NB4 (cell line): Measurements from ENCODE around the gene DGKI.

Experiments used
- MAX ChIP-seq: IDR thresholded peaks from 2 replicates; pipeline ENCODE4 v1.6.1; 2011; ENCODE audit warnings: low read depth, low read length
- MYC ChIP-seq: IDR thresholded peaks from 2 replicates; pipeline ENCODE4 v1.6.1; 2011; ENCODE audit warnings: low read depth, low read length
- POLR2A ChIP-seq: IDR thresholded peaks from 2 replicates; pipeline ENCODE4 v1.6.1; 2011; ENCODE audit warnings: mild to moderate bottlenecking; ENCODE audit not compliant: insufficient read length; ENCODE audit errors: extremely low read depth
- TF ChIP-seq, protein P1 (sequence below): IDR thresholded peaks from one replicate; pipeline ENCODE4 v1.5.1; 2012; ENCODE audit warnings: low read depth, low read length

DNA sequence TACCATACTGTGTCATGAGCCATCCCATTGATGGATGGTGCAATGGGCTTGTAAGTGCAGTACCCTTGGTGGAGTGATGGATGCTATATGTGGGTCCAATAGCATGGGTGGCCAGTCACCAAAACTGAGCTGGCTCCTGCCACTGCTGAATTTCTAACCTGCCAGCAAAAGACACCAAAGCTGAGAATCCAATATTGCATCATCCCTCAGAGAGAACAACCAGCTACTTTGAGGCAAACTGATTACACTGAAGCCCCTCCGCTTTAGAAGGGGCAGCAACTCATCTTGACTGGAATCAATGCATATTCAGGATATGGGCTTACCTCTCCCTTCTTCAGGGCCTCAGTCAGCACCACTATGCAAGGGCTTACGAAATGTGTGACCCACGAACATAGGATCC, 211.6 kb downstream of the DGKI start:
- TF ChIP-seq, protein P1, sequence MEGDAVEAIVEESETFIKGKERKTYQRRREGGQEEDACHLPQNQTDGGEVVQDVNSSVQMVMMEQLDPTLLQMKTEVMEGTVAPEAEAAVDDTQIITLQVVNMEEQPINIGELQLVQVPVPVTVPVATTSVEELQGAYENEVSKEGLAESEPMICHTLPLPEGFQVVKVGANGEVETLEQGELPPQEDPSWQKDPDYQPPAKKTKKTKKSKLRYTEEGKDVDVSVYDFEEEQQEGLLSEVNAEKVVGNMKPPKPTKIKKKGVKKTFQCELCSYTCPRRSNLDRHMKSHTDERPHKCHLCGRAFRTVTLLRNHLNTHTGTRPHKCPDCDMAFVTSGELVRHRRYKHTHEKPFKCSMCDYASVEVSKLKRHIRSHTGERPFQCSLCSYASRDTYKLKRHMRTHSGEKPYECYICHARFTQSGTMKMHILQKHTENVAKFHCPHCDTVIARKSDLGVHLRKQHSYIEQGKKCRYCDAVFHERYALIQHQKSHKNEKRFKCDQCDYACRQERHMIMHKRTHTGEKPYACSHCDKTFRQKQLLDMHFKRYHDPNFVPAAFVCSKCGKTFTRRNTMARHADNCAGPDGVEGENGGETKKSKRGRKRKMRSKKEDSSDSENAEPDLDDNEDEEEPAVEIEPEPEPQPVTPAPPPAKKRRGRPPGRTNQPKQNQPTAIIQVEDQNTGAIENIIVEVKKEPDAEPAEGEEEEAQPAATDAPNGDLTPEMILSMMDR: no peak
- TF ChIP-seq POLR2A (no peak), MAX (no peak), MYC (no peak)
